GM21786 (cell line): ENCODE measurements around the gene NCOA4.
"Not testable (repeated sequence)": the region's sequence is repeated elsewhere in the genome, so short reads cannot be mapped to it uniquely, and the experiment has no call there.

Source experiments
- ATAC-seq: cut with Tn5 transposase; IDR thresholded peaks from one replicate; pipeline ENCODE4 v1.9.1; 2021; ENCODE audit not compliant: unreplicated experiment

NCOA4 gene

DNA sequence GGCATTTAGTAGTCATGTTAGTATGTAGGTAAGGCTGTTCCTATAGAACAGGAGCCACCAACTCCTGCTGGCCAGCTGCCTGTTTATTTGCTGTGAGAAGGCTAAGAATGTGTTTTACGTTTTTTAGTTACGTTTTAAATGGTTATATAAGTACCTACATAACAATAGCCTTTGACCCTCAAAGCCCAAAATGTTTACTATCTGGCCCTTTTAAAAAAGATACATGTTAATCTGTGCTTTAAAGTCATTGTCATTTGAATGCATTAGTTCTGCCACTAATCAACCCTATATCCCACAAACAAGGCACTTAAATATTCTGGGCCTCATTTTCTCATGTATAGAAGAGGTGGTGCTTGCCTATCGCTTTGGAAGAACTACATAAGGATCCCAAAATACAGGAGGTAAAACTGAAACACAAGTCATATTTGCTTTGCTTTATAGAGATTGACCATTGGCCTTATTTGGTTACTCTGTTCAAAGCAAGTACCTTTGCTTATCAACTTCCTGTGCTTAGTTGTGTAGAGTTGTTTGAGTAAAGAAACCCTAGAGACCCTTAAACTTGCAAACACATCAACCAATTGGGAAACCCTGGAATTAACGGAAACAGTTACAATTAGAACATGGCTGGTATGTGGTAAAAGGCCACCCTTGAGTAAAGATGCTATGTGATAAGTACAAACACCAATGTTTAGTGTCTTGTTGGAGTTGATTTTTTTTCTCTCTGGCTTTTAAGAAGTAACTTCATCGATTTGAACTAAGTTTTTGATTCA is 32.2 kb downstream of the NCOA4 start:
- no peak for ATAC-seq

DNA sequence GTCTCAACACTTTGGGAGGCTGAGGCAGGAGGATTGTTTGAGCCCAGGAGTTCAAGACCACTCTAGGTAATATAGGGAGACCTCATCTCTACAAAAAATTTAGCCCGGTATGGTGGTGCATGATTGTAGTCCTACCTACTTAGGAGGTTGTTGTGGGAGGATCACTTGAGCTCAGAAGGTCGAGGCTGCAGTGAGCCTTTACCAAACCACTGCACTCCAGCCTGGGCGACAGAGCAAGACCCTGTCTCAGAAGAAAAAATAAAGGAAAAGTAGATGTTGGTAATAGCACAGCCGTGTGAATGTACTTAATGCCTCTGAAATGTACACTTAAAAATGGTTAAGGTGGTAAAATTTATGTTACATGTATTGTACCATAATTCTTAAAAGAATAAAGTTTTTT is 32.9 kb downstream of the NCOA4 start:
- no peak for ATAC-seq

DNA sequence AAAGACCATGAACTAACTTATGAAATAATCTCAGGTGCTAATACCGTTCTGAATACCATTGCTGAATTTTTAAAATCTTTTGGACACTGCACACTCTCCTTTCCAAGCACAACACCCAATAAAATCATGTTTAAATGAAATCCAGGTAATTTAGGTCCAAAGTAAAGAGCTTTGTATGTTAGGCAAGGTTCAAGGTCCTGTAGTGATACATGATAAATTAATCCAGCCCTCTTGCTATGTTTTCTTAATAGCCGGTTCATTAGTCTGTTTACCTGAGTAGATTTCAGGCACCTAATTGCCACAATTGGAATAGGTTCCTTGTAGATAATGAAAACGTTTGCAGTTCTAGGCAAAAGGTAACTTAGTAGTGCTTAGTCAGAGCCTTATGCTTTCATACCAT is 44.8 kb downstream of the NCOA4 start:
- ATAC-seq = not testable (repeated sequence)

DNA sequence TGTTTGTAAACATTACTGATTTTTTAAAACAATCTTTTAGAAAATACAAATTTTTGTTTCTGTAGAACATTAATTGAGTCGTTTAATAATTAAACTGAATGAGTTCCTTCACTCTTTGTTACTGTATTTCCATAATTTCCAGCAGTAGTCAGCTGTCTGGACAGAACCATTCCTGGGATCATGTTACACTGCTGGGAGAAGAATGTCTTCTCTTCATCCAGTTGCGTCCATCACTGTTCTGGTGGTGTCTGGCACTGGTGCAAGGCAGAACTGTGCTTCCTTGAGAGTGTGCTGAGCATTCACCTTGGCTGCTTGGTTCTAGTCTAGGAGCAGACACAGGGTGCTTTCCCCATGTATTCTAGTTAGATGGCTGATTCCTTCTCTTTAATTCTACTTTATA is 46.0 kb downstream of the NCOA4 start:
- ATAC-seq = not testable (repeated sequence)

DNA sequence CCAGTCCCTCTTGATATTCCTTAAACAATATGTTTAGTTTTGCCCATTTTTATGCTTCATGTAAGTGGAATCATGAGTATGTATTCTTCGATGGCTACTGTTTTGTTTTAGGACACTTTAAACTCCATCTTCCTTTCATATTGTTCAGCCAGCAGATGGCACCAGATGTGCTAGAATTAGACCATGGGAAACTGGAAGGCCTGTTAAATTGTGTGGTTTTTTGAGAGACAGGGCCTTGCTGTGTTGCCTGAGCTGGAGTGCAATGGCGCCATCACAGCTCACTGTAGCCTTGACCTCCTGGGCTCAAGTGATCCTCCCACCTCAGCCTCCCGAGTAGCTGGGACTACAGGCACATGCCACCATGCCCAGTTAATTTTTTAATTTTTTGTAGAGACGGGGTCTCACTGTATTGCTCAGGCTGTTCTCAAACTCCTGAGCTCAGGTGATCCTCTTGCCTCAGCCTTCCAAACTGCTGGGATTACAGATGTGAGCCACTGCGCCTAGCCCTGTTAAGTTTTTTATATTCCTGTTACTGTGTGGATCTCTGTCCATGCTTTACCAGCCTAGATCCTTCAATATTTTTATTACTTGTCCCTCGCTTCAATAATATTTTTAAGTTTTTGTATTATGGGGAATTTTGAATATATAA is 46.8 kb downstream of the NCOA4 start:
- peak; percentile 50 for ATAC-seq

DNA sequence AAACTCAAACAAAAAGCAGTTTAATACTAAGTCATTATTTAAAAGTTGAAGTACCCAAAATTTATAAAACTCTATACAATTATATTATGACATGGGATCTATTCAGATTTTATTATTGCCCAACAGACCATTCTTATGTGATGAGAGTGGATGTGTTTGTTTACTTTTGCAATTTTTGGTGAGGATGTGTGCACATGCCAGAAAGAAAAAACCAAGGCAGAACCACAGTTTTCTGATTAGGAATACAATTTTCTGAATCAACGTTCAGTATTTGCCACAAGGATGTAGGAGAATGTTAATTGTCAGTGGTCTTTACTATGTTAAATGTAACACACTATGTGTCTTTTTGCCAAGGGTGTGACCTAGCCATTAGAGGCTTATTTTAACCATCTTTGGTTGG is 49.1 kb downstream of the NCOA4 start:
- ATAC-seq = not testable (repeated sequence)

DNA sequence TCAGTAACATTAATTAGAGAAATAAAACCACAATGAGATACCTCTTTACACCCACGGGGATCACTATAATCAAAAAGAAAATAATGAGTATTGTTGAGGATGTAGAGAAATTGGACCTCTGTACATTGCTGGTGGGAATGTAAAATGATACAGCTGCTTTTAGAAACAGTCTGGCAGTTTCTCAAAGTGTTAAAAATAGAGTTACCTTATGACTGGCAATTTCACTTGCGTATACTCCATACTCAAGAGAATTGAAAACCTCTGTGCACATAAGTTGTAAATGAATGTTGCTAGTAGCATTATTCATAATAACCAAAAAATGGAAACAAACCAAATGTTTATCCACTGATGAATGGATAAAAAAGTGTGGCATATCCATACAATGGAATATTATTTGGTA is 51.9 kb downstream of the NCOA4 start:
- peak; percentile 84 for ATAC-seq

DNA sequence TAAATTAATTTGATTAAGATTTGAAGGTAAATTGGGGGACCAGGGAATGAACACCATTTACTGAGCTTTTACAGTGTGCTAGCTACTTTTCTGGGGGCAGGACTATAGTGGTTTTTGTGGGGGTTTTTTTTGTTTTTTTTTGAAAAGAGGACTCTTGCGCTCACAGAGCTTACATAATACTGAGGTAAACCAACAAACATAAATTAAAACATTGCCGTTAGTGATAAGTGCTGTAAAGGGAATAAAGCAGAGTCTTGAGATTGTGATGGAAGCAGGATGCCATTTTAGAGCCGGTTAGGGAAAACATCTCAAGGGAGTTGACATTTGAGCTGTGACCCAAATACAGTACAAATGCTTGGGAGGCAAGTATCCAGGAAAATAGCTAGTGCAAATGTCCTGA is 56.4 kb downstream of the NCOA4 start:
- not testable (repeated sequence) for ATAC-seq

DNA sequence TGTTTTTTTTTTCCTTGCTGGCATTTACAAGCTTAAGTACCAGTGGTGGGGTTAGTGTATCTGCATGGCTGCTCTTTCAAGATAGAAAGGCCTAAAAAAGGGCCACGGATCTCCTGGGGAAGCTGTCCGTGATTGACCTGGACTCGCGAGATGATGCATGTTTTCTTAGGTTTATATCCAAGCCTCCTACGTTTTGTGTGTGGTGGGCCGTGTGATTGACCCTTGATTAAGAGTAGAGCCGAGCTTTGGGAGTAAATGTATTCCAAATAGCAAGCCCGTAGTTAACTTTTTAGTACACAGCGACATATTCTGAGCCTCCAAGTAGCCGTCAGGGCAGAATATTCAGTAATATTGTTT is 57.6 kb downstream of the NCOA4 start:
- ATAC-seq = peak; percentile 14

DNA sequence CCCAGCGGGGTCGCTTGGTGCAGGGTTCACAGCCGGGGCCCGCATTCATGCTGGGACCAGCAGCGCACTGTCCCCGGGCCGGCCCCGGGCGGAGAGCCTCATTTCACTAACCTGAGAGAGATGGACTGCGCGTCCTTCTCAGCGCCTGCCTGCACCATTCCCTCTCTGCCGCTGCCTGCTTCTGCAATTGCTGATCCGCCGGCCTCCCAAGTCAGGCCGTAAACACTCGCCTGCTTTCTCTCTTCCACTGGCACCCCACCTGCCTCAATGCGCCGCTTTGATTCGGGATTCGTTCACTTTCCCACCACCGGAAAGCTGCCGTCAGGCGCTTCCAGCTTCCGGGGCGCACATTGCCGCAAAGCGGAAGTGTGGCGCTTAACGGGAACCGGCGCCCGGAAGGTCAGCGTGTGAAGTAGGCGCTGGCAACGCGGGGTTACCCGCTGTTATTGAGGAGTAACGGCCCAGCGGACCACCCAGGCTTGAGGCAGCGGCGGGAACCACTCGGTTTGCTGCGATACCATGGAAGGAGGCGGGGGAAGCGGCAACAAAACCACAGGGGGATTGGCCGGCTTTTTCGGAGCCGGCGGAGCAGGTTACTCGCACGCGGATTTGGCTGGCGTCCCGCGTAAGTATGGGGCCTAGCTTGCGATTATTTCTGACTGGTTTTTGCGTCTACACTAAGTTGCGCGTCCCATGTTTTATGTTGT is 58.2 kb downstream of the NCOA4 start, which contains the start of gene TIMM23:
TIMM23 (plus strand) TSS at position 384 of the 707 bp plus-strand sequence; CDS start at position 520, 136 bp downstream.
- peak; percentile 67 for ATAC-seq

DNA sequence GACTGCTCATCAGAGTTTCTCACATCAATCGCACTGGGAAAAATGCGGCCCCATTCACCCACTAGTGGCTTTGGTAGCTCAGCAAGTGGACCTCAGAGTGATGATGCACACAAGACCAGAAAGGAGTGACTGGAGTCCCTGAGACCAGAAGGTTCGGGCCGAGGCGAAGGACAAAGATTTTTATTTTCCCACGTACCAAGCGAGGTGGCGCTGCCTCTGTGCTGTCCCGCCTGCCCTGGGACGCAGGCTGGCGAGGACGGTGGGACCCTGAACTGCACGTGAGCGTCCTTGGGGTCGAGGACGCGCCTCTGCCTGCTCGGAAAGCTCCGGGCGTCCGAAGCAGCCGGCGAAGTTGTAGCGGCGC is 58.7 kb downstream of the NCOA4 start:
- ATAC-seq = peak; percentile 30

DNA sequence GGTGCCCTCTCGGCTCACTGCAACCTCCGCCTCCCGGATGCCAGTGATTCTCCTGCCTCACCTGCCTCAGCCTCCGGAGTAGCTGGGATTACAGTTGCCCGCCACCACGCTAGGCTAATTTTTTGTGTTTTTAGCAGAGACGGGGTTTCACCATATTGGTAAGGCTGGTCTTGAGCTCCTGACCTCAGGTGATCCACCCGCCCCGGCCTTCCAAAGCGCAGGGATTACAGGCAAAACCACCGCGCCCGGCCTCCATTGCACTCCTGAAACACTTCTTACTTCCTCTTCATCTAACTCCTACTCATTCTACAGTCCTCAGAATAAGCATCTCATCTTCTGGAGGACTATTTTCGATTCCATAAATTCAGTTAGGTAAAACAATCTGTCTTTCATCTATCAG is 59.4 kb downstream of the NCOA4 start:
- ATAC-seq = not testable (repeated sequence)

DNA sequence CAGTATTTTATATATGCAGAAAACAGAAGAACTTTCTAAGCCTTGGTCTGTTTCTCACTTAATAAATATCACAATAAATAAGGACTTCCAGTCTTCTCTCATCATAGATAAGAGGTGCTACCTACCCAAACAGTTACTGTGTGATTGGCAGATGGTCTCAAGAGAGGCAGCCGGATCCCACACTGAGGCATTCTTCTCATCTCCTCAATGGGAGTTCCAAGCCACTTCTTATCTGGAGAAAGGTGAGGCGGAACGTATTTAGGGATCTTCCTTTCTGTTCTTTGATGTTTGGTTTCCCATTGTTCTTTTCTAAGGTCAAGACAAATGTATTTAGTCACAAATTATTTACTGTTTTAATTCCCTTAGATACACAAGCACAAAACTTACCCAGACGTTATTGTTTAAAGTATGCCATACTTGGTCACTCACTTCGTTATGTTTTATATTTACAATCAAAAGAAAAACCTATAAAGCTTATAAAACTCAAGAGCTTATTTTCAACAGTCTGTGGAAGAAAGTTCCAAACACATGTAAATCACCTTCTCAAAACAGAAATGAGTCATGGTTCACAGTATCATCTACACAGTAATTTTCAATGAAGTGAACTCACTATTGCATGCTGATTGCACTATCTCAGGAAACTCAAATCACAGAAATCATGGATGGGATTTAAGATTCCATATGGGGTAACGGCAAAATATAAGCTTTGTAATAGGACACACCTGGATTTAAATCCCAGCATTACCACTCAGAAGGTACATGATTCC is 67.6 kb downstream of the NCOA4 start:
- ATAC-seq = not testable (repeated sequence)

DNA sequence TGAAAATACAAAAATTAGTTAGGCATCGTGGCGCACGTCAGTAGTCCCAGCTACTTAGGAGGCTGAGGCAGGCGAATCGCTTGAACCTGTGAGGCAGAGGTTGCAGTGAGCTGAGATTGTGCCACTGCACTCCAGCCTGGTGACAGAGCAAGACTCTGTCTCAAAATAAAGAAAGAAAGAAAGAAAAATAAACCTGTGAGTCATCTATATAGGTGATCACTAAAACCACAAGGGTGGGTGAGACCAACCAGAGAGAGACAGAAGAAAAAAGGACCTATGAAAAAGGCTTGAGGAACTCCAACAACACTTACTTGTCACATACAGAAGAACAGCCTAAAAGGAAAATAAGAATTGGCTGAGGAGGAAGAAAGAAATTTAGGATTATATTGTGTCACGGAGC is 72.5 kb downstream of the NCOA4 start:
- not testable (repeated sequence) for ATAC-seq

DNA sequence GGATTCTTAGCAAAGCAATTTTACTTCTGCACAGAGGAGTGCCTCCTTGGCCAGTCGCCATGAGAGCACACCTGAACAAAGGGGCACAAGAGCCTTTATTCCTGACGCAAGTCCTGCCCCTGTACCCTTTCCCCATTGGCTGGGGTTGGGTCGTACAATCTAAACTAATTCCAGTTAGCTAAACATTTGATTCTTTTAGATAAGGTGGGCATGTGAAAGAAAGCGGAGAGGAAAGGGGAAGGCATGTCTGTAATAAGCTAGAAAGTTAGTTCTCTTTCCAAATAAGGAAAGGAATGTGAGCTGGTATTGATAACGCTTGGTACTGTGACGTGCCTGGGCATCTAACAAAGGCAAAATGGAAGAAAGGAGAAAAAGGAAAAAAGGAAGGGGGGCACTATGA is 73.8 kb downstream of the NCOA4 start:
- ATAC-seq = not testable (repeated sequence)
